Measurements from ENCODE around the gene RASAL1.

RASAL1 gene

DNA sequence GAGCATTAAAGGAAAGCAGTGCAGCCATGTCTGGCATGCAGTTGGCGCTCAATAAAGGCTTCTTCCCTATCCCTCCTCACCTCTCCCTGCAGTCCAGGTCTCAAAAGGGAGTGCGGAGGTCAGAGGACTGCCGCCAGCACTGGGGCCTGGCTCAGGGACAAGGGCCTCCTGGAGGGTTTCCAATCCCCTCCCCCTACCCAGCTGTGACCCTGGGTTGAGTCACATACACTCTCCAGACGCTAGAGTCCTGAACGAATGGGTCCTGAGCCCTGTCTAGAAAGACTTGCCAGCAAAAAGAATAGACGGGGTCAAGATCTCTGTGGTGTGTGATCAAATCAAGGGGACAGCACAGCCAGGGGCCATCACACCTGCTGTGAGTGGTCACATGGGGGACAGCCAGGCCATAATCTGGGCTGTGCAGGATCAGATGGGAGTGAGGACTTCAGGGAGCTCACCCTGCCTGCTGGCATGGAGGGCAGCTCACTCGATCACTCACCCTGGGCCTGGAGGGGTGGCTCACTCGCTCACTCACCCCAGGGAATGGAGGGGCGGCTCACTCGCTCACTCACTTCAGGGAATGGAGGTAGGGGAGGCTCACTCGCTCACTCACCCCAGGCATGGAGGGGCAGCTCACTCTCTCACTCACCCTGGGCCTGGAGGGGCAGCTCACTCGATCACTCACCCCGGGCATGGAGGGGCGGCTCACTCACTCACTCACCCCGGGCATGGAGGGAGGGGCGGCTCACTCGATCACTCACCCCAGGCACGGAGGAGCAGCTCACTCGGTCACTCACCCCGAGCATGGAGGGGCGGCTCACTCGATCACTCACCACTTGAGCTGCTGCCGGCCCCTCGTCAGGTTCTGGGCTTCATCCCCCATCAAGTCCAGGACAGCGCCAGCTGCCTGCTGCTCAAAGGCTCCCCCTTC is 26.8 kb upstream of the RASAL1 start:
- DNase-seq (ENCODE audit: low read depth) = no peak

DNA sequence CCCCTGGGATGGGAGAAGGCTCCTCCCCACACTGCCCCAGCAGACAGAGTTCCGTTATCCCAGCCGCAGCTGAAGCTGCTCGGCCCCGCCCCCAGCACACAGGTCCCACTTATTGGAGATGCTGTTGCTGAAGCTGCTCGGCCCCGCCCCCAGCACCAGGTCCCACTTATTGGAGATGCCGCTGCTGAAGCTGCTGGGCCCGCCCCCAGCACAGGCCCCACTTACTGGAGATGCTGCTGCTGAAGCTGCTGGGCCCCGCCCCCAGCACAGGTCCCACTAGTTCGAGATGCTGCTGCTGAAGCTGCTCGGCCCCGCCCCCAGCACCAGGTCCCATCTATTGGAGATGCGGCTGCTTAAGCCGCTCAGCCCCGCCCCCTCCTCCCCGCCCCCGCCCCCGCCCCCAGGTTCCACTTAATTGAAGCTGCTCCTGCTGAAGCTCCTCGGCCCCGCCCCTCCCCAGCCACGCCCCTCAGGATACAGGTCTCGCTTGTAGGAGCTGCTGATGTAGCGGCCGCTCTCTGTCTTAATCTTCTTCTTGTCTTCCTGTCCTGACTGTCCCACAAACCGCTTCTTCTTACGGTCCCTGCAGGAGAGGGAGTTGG is 26.0 kb upstream of the RASAL1 start:
- no peak for DNase-seq (ENCODE audit: low read depth)

DNA sequence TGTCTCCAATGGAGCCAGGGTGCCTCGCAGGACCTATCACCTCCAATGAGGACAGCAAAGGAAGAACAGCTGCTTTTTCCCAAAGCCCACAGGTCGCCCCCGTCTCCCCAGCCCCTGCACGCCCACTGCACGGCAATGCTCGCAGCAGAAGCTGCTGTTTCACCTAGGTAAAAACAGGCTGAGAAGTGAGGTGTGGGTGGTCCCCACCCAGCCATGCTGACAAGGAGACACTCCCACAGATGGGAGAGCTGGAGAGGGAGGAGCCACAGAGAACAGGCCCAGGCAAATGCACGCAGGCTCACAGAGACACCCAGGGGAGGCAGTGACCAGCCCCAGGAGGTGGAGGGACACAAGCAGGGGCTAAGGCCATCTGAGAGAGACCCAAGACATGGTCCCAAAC is 24.4 kb upstream of the RASAL1 start:
- no peak for DNase-seq (ENCODE audit: low read depth)

DNA sequence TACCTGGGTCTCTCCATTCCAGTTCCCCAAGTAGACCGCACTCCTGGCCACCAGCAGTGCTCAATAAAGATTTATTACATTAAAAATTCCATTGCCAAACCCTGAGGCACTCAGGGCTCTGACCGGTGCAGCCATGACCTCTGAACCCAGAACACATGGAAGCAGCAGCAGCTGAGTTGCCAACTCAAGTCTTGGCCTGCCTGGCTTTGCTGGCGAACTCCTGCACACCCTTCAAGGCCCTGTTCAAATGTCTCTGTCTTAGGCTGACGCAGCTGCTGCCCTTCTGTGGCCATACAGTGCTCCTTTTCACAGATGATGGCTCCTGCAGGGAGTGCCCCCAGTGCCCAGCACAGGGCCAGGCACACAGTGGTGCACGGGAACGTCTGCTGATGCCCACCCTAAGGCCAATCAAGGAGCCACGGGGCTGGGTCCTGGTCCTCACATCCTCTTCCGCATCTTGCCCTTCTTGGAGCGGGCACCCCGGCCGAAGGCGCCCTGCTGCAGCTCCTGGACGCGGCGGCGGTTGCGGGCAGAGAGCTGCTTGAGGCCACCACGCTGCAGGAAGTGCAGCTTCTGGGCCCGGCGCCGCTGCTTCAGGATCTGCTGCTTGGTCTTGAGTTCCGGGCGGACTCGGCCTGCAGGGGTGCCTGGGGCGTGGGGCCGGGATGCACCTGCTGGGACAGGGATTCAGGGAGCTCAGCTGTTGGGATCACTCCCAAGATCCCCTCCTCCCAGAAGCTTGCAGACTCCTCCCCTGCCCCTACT is 23.1 kb upstream of the RASAL1 start:
- no peak for DNase-seq (ENCODE audit: low read depth)

DNA sequence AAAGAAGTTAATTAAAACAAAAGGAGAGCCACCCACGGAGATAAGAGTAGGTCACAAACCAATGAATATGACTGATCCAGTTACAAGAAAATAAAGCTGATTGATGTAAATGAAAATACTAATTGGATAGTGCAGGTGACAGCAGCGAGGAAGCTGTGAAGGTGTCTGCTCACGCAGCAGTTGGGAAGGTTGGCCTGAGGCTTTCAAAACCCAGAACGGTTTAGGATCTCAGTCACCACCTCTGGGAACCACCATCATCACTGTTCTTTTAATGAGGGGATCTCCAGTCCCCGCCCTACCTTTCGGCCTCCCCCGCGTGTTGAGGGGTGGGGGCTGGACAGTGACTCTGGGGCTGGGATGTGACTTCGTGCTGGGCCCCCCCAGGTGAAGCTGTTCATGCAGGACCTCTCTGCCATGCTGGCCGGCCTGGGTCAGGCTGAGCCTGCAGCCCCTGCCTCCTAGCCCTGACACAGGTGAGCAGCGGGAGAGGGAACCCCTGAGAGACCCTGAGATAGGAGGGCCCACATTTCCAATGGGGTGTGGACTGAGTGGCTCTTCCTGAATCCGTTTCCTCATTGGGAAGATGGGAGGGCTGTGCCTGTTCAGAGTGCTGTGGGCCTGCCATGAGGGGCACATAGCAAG is 21.8 kb upstream of the RASAL1 start:
- DNase-seq (ENCODE audit: low read depth) = no peak

DNA sequence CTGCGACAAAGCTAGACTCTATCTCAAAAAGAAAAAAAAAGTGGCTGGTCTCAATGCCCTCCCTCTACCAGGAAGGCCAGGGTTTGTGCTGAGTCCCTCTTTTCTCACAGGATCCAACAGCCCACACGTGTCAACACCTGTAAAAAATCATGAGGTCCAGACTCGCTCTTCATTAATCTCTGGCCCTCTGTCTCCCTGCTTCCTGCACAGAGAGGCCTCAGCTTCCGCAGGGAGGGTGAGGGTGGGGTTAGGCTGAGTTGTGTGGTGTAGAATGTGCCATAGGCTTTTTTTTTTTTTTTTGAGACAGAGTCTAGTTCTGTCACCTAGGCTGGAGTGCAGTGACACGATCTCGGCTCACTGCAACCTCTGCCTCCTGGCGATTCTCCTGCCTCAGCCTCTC is 20.1 kb upstream of the RASAL1 start:
- no peak for DNase-seq (ENCODE audit: low read depth)

DNA sequence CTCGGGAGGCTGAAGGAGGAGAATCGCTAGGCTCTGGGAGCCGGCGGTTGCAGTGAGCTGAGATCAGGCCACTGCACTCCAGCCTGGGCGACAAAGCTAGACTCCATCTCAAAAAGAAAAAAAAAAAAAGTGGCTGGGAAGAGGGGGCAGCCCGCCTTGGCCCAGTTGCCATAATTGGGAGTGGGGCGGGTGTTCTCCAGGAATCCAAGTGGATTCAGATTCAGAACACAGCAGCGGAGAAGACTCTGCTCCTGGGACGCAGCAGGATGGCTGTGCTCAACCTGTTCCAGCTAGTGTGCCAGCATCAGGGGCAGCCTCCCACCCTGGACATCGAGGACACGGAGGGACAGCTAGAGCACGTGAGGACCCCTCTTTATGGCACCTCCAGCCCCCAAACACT is 19.5 kb upstream of the RASAL1 start:
- no peak for DNase-seq (ENCODE audit: low read depth)

DNA sequence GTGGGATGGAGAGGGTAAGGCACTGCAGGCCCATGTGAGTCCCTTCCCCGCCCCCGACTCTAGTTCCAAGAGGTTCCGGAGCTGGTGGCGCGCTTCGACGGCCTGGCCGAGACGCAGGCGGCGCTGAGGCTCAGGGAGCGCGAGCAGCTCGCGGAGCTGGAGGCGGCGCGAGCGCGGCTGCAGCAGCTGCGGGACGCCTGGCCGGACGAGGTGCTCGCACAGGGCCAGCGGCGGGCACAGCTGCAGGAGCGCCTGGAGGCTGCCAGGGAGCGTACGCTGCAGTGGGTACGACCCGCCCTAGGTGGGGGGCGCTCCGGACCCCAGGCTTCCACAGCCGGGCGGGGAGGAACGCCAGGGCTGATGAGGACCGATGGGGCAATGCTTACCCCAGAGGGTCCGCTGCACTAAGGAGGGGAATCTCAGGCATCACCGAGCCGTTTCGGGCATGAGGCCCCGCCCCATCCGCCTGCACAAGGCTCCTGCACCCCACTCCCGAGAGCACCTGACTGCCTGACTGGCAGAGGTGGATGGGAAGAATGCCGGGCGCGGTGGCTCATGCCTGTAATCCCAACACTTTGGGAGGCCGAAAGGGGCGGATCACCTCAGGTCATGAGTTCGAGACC is 18.9 kb upstream of the RASAL1 start:
- no peak for DNase-seq (ENCODE audit: low read depth)

DNA sequence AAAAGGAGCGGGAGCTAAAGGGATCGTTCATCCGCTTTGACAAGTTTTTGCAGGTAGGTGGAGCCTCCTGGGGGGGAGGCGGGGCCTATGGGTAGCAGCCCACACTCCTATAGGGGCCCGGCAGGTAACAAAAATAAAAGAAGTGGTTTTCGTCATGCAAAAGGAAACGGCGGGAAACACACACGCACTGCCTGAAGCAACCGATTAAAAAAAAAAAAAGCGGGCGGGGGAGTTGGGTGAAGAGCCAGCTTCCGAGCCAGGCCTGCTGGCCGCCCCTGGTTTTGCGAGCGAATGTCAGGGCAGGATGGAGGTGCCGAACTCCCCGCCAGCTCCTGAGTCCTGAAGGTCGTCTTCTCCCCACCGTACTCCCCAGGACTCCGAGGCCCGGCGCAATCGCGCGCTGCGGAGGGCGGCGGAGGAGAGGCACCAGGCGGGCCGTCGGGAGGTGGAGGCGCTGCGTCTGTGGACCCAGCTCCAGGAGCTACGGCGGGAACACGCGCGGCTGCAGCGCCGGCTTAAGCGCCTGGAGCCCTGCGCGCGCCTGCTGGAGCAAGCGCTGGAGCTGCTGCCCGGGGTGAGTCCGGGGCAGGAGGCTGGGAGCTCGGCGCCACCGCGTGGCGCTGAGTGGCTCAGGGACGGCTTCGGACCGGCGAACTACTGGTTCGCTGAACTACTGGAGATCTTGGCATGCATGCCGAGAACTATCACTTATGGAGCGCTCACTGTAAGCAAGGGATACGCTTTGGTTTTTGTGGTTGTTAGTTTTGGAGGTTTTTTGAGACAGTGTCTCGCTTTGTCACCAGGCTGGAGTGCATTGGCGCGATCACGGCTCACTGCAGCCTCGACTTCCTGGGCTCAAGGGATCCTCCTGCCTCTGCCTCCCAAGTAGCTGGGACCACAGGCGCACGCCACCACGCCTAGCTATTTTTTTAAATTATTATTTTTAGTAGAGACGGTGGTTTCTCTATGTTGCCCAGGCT is 17.6 kb upstream of the RASAL1 start:
- no peak for DNase-seq (ENCODE audit: low read depth)

DNA sequence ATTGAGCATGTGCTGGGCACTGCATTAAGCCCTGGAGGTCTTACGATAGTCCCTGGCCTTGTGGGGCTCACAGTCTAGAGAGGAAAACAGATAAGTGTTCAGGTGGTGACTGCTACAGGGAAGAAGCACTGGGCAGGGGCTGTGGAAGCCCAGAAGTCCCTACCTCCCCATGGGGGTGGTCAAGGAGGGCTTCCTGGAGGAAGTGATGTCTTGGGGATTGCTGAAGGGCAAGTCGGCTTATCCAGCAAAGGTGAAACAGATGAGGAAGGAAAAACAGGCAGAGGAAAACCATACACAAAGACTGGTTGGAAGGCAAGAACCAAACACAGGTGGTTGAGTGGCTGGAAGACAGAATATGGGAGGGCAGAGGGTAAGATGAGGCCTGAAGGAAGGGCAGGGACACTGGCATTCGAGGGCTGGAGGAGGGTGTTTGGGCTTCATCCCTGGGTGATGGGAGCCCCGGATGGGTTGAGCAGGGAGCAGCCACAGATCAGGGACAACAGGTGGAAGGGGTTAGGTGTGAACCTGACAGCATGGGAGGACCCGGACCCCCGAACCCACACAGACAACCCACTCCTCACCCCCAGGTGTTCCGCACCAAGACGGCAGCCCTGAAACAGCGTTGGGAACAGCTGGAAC is 16.8 kb upstream of the RASAL1 start:
- DNase-seq (ENCODE audit: low read depth) = no peak

DNA sequence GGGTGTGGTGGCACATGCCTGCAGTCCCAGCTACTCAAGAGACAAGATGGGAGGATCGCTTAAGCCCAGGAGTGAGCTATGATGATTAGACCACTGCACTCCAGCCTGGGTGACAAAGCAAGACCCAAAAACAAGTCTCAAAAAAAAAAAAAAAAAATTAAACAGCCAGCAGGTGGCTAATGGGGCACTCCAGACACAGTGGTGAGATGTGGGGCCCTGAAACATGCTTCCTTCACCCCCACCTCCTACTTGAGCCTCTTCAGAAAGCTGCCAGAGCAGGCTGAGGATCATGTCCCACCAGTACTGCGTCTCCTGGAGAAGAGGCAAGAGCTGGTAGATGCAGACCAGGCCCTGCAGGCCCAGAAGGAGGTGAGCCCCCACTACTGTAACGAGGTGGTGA is 16.1 kb upstream of the RASAL1 start:
- DNase-seq (ENCODE audit: low read depth) = no peak

DNA sequence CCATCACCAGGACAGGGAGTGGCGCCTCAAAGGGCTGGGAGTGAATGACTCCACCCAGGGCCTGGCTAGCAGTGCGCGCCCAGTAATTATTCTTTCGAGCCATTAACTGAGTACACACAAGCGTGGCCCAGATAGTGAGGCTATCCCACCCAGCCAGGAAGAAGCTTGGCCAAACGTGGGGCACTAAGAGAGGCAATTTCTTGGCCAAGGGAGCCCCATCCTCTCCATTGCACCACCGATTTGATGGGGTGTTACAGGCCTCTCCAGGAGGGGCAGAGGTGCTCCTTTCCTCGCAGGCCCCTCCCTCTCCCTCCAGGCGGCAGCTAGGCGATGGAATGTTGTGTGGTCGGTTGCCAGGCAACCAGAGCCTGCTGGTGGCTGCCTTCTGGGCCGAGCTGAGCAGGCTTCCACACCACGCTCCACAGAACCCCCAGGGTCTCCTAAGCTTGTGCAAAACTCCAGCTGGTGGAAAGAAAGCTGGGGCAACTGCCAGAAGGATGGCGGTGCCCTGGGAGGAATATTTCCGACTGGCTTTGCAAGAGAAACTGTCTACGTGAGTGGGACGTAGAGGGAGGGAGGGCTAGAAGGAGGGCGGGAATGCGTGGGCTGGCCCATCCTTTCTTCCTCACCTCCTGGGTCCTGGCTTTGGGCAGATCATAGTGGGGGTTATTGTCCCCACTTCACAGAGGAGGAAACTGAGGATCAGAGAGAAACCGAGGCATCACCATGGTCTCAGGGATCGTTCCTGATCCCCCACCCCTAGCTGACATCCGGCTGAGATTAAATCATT is 14.0 kb upstream of the RASAL1 start, which contains the start of gene CFAP73:
TSS of gene CFAP73 (plus strand) at position 364 of the 790 bp plus-strand sequence. CDS start at position 498, 134 bp downstream.
- no peak for DNase-seq (ENCODE audit: low read depth)

DNA sequence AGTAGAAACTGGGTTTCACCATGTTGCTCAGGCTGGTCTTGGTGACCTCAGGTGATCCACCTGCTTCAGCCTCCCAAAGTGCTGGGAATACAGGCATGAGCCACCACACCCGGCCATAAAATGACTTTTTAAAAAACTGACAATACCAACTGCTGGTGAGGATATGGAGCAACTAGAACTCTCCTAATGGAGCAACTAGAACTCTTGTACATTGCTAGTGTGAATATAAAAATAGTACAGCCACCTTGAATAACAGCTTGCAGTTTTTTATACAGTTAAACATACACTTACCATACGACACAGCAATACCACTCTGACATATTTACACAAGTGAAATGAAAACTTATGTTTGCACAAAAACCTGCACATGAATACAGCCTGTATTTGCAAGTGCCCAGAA is 11.4 kb upstream of the RASAL1 start:
- no peak for DNase-seq (ENCODE audit: low read depth)

DNA sequence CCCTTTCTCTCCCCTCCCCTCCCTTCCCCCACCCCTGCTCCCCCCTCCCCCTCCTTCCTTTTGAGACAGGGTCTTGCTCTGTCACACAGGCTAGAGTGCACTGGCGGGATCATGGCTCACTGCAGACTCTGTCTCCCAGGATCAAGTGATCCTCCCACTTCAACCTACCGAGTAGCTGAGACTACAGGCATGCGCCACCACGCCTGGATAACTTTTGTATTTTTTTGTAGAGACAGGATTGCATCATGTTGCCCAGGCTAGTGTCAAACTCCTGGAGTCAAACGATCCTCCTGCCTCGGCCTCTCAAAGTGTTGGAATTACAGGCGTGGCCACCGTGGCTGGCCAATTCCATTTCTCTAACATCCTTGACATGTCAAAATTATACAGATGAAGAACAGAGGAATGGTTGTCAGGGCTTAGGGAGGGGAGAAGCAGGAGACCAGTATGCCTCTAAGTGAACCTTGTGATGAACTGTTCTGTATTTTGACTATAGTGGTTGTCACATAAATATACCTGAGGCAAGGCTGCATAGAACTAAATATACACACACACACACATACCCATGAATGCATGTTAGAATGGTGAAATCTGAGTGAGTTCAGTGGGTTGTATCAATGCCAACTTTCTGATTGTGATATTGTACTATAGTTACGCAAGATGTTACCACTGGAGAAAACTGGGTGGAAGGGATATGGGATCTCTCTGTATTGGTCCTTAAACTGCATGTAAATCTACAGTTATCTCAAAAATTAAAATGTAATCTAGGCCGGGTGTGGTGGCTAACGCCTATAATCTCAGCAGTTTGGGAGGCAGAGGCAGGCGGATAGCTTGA is 10.4 kb upstream of the RASAL1 start:
- no peak for DNase-seq (ENCODE audit: low read depth)

DNA sequence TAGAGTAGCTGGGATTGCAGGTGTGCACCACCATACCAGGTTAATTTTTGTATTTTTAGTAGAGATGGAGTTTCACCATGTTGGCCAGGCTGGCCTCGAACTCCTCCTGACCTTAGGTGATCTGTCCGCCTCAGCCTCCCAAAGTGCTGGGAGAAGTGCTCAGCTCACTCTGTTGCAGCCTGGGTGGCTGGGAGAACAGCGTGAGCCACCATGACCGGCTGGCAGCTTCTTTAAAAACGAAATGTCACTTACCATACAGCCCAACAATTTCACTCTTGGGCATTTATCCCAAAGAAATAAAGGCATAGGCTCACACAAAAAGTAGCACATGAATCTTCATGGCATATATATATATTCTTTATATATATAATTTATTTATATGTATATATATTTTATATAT is 9.2 kb upstream of the RASAL1 start:
- no peak for DNase-seq (ENCODE audit: low read depth)

DNA sequence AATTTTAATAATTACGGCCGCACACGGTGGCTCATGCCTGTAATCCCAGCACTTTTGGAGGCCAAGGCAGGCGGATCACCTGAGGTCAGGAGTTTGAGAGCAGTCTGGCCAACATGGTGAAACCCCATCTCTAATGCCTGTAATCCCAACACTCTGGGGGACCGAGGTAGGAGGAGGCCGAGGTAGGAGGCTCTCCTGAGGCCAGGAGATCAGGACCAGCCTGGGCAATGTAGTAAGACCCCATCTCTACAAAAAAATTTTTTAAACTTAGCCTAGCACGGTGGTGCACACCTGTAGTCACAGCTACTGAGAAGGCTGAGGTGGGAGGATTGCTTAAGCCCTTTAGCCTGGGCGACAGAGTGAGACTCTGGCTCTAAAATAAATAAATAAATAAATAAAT is 8.4 kb upstream of the RASAL1 start:
- DNase-seq (ENCODE audit: low read depth) = no peak

DNA sequence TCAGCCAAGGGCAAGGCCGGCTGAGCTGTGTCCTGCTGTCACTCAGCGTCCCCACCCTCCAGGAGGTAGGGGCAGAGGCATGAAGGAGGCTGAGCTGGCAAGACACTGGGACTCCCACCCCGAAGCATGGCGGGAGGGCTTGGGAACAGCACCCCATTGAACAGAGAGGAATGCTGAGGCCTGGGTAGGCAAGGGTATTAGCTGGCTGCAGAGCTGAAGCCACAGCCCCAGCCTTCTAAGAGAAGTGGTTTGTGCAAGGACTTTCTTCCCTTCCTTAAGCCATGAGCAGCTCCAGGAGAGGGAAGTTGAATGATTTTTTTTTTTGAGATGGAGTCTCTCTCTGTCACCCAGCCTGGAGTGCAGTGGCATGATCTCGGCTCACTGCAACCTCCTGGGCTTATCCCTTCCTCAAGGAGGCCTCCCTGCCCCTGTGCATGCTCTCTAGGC is 7.3 kb upstream of the RASAL1 start:
- no peak for DNase-seq (ENCODE audit: low read depth)

DNA sequence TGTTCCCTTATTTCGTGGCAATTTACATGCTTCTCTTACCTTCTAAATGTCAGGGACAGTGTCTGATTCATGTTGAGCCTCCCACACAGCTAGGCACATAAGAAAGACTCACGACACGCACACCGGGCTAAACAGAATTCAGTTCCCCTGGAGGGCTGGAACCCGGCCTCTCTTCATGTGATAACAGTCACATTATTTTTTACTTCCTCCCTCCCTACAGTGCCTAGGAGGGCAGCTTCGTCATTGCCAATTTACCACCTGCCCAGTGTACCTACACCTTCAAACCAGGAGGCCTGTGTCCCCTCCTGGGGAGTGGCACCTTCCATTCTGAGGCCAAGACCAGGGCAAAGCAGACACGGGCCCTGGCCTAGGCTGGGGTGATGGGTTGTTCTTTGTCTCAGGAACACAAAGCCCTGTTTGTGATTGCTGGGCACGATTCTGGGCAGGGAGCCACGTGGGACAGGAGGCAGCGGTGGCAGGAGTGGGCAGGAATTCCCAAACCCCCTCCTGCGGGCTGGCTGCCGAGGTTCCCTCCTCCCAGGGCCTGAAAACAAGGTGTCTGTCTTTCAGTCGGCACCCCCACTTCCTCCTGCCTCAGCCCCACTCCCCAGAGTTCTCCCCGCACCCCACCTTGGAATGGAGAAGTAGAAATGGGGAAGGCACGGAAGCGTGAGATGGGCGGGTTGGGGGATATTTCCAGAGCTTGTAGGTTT is 6.8 kb upstream of the RASAL1 start:
- DNase-seq (ENCODE audit: low read depth) = no peak
